NCI-H2081 treated with DMSO at 0.1 percent for 48 hours (cell line): Measurements from ENCODE around the gene GNAT1.
"Not testable (repeated sequence)": the region's sequence is repeated elsewhere in the genome, so short reads cannot be mapped to it uniquely, and the experiment has no call there.

Experiments
- DNase-seq: peaks from one replicate; lab custom pipeline; 2025; lab: John Stamatoyannopoulos, UW

GNAT1 gene

DNA sequence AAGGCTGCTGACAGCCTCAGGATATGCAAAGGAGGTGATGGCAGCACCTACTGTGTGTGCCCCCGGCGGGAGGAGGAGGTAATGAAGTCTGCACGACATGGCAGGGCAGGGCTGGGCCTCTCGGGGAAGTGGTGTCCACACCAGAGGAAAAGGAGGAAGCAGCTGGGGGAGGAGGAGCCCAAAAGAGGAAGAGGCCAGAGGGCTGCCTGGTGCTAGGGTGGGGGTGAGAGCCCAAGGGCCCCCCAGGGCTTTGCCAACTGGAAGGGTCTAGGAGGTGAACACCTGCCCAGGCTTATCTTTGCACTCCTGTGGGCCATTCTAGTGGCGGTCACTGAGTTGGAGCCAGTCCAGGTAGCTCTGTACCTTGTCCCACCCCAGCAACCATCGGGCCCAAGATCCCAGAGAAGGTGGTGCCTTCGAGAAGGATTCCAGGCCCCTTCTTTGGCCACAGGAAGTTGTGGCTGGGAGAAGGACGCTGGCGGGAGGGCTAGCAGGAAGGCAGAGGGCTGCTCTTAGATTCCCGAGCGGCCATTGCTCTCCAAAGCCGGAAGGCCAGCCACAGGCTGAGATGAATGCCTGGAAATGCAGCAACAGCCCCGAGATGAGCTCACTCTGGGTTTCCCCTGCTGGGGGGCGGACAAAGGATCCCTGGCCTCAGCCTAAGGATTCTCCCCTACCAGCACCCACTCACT is 51.6 kb downstream of the GNAT1 start:
- DNase-seq = no peak

DNA sequence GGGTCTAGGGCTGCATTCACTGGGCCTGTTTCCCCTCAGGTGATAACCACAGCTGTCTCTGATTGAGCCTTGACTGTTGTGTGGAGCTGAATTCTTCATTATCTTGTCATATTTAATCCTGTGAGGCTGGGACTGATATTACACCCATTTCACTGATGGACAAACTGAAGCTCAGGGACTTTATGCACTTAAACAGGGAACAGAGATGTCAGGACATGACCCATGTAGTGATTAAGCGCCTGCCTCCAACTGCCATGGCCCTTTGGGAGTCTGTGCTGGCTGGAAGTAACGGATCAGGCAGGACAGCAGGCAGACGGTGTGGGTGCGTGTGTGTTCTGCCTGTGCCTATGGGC is 52.1 kb downstream of the GNAT1 start:
- no peak for DNase-seq

DNA sequence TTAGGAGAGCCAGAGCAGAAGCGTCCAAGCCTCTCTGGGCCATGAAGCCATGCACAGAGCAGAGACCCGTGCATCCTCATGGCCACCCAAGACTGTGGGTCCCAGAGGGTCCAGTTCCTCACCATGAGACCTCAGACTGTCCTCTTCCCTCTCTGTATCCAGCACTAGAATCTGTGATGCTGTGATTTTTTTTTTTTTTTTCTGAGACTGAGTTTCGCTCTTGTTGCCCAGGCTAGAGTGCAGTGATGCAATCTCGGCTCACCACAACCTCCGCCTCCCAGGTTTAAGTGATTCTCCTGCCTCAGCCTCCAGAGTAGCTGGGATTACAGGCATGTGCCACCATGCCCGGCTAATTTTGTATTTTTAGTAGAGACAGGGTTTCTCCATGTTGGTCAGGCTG is 53.4 kb downstream of the GNAT1 start:
- DNase-seq = not testable (repeated sequence)

DNA sequence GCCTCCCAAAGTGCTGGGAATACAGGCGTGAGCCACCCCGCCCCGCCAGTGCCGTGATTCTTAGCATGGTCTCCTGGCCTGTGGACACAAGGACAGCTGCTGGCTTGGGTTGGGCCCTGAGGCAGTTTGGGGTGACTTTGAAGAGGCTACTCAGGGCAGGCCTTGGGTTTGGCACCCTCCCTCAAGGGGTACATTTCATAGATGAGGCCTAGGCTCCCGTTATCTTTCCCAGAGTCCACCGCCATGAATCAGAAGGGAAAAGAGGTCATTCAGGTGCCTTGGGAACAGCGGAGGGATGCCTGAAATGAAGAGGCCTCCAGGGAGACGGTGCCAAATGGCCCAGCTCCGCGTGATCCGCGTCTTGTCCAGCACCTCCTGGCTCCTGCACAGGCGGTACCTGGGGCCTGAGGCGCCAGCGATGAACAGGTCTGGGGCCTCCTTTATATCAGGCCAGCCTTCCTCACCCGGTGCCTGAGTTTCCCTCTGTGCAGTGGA is 53.9 kb downstream of the GNAT1 start:
- no peak for DNase-seq

DNA sequence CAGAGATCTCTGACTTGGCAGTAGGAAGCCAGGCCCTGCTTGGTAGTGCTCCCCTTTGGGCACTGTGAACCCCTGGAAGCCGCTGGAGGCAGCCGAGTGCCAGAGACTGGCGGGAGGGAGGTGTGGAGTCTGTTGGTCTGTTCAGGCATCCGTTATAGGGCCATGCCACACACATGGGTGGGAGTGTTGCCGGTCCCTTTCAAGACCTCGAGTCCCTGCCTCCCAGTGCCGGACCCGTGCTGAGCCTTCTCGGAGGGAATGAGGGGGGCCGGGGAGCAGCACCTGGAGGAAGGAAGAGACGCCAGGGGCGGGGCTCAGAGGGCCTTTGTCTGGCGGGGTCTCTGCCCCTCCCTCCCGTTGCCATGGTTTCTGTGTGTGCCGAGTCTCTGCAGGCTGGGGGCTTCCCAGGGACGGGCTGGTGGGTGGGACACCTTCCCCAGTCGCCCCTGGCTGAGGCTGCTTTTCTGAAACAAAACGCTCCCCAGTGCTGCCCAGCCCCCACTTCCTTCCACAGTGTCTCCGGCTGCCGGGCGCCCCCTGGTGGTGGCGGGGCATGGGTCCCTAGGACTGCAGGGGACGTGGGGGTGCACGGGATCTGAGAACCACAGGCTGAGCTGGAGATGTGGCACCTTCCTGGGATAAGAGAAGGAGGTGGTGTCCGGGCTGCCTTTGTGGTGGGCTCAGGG is 54.6 kb downstream of the GNAT1 start:
- no peak for DNase-seq

DNA sequence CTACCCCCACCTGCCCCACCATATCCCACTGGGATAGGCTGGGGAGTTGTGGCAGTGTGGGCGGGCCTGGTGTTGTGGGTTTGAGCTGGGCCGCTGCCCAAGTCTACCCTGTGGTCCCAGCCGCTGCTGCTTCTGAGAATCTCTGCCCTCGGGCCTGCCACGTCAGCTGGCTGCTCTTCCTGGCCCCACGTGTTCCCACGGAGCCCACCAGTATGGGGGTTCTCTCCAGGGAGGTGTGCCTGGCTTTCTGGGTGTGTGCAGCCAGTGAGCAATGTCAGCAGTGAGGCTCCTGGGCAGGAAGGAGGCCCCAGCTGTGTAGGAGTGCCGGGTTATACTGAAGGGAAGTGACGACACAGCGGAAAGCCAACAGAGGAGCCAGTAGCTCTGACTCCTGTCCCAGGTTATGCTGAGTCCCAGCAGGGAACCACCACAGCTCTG is 55.1 kb downstream of the GNAT1 start:
- no peak for DNase-seq
